A549 (cell line): ENCODE results near the gene RPL4.

ENCODE experiments used
- CEBPB ChIP-seq, 2 experiments: fragments of >200 bp in 1 of 2; sonication (Bioruptor Twin) in 1 of 2; formaldehyde crosslinking in 1 of 2; IDR thresholded peaks; 2 replicates each; pipeline ENCODE4 v1.6.1; 2012 to 2016
- MYC ChIP-seq: IDR thresholded peaks from 2 replicates; pipeline ENCODE4 v1.6.1; 2012; ENCODE audit warnings: mild to moderate bottlenecking, inconsistent platforms, low read length, improper control_type of control experiment, borderline replicate concordance
- PHF8 ChIP-seq: fragments of 200-600 bp; sonication (generic); IDR thresholded peaks from 2 replicates; pipeline ENCODE4 v1.6.1; 2016; ENCODE audit warnings: low read depth, mild to moderate bottlenecking, antibody characterized with exemption, moderate library complexity, borderline replicate concordance
- TF ChIP-seq, protein P1 (sequence below): fragments of >200 bp; sonication (Bioruptor Twin); formaldehyde crosslinking; IDR thresholded peaks from 3 replicates; pipeline ENCODE4 v1.5.1; 2016
- TF ChIP-seq, protein P2 (sequence below): fragments of 150-350 bp; IDR thresholded peaks from 2 replicates; pipeline ENCODE4 v1.6.1; 2014; ENCODE audit warnings: low read depth, mild to moderate bottlenecking, low read length

DNA sequence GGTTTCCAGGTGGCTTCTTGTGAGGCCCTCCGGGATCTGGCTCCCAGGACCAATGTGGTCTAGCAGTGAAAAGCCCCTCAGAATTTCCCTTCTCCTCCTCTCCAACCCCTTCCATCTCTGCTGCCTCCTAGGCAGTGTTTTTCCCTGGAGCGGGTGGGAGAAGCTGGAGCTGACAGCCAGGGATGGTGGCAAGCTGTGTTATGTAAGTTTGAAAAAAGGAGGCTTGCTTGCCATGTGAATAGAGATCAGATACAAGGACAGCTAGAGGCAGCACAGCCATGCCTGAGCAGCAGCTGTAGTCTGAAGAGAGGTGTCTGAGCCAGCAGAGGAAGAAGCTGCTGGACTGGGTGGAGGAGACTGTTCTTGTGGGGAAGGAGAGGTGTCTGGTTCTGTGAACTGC is 27.6 kb downstream of the RPL4 start:
- TF ChIP-seq, protein P1, sequence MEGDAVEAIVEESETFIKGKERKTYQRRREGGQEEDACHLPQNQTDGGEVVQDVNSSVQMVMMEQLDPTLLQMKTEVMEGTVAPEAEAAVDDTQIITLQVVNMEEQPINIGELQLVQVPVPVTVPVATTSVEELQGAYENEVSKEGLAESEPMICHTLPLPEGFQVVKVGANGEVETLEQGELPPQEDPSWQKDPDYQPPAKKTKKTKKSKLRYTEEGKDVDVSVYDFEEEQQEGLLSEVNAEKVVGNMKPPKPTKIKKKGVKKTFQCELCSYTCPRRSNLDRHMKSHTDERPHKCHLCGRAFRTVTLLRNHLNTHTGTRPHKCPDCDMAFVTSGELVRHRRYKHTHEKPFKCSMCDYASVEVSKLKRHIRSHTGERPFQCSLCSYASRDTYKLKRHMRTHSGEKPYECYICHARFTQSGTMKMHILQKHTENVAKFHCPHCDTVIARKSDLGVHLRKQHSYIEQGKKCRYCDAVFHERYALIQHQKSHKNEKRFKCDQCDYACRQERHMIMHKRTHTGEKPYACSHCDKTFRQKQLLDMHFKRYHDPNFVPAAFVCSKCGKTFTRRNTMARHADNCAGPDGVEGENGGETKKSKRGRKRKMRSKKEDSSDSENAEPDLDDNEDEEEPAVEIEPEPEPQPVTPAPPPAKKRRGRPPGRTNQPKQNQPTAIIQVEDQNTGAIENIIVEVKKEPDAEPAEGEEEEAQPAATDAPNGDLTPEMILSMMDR, result no peak
- TF ChIP-seq CEBPB (IDR thresholded peaks at IDR 0.05) (no peak), PHF8 (no peak), MYC (no peak)
- TF ChIP-seq, protein P2, sequence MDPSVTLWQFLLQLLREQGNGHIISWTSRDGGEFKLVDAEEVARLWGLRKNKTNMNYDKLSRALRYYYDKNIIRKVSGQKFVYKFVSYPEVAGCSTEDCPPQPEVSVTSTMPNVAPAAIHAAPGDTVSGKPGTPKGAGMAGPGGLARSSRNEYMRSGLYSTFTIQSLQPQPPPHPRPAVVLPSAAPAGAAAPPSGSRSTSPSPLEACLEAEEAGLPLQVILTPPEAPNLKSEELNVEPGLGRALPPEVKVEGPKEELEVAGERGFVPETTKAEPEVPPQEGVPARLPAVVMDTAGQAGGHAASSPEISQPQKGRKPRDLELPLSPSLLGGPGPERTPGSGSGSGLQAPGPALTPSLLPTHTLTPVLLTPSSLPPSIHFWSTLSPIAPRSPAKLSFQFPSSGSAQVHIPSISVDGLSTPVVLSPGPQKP, result no peak
